GM15510 (cell line): ENCODE data around the gene CBR4.

Experiments
- POLR2A ChIP-seq: IDR thresholded peaks from 3 replicates; pipeline ENCODE4 v1.6.1; 2011; ENCODE audit warnings: borderline replicate concordance; ENCODE audit not compliant: insufficient read length; ENCODE audit errors: extremely low read depth

CBR4 gene

DNA sequence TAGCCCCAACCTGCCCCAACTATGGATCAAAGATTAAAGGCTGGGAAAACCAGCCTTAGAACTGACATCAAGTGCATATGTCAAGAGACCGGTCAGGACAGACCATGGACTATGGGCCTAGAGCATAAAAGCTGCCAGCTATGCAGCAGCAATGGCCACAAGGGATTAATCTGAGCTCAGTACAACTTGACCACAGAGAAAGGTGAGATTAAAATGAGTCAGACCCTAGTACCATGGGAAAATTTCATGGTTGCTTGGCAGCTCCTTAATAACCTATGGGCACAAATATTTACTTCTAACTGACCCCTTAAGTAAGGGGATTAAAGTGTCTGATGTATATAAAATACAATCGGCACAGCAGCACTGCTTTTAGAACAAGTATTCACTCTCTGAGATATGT, 54.4 kb downstream of the CBR4 start:
- TF ChIP-seq POLR2A: no peak

DNA sequence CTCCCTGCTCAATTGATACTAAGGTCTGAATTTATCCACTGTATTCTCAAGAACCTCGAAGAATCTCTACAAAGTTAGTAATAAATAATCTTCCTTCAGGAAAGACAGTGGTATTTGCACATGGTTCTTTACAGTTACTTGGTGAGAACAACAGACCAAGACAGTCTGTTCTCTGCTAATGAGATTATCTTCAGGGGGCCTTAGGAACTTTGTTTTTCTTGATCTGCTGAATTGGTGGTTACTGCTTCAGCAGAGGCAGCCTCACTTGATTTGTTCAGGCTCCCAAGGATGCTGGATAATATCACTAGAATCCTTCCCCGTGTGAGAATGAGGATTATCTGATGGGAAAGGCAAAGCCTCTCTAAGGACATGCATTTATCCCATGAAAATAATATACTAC, 64.8 kb downstream of the CBR4 start:
- TF ChIP-seq POLR2A: no peak

DNA sequence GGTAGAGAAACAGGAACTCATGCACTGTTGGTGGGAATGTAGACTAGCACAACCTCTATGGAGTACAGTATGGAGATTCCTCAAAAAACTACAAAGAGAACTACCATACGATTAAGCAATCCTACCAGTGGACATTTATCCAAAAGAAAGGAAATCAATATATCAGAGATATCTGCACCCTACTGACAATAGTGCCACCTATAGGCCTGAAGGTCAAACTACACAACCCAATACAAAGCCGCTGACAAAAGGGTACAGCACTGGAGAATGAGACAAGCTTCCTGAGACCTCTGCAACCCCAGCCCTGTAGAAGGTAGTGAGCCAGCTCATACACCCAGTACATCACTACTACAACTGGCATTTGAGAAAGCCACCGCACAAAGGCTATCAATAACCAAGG, 67.1 kb downstream of the CBR4 start:
- no peak for TF ChIP-seq POLR2A
